NCI-H1105 (cell line): ENCODE measurements around the gene ATP6V0B.

Source experiments
- DNase-seq: peaks from one replicate; lab custom pipeline; 2025; lab: John Stamatoyannopoulos, UW

ATP6V0B gene

DNA sequence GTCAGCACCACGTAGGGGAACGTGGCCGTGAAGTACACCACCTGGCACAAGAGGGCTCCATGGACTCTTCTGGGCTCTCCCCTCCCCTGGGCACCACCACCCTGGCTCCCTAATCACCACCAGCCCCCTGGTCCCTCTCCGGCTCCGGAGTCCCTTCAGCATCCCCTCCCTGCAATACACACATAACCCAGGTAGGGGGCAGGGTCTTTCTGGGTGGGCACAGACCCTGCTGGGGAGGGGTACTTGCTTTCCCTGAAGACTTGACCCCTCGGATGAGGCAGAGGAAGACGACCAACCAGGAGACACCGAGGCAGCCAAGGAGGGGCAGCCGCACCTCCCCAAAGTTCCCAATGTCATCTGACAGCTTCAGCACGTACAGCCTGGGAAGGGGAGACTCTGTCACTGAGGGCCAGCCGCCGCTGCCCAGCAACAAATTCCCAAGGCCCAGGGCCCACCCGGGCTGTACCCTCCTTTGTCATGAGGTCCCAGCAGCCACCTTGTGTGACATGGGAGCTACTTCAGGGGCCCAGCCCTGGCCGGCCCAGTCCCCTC, 27.9 kb downstream of the ATP6V0B start:
- no peak for DNase-seq

DNA sequence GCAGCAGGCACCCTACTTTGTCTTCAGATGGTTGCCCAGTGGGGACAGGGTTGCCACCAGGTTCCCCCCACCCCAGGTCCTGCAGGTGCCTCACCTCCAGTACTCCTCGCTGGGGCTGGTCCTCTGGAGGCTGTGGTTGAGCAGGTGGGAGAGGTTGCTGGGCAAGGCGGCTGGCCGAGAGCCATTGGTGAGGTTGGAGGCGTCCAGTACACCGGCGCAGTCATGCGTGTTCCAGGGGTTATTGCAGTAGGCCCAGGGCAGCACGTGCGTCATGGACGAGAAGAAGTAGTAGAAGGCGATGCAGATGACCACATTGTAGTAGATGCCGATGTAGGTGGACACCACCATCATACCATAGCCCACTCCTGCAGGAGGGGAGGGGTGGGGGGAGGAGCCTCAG, 33.5 kb downstream of the ATP6V0B start:
- DNase-seq: no peak

DNA sequence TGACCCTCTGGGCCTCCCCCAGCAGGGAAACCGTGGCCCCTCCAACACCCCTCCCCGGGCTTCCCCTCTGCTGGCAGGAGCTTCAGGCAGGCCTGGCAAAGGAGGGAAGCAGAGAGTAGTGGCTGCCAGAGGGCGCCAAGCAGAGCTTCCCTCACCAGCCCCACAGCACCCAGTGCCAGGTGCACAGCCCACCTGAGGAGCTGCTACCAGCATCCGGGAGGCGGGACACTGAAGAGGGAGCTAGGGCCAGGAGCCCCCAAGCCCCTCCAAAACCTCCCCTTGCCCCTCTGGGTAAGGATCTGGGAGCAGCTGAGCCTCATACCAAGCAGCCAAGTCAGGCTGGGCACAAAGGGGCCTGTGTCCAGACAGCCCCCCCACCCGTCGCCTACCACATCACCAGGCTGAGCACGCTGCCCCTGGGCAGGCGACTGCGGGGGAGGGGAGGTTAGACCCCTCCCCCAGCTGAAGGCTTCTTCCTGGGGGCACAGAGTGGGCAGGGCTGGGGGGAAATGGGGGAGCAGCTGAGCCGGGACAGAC, 36.2 kb downstream of the ATP6V0B start:
- no peak for DNase-seq

DNA sequence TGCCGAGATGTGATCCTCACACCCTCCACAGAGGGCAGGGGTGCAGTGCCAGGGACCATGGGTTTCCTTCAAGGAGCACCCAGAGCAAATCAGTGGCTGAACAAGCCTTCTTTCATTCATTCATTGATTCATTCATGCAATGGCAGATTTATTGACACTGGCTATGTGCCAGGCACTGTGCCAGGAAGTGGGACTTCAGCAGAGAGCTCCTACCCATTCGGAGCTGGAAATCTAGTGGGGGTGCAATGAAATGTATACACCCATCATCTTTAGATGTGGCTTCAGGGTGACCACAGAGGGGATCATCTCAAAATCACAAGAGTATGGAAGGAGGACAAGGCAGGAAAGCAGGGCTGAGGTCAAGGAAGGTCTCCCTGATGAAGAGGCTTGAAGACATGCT, 37.6 kb downstream of the ATP6V0B start:
- no peak for DNase-seq

GRCh38 chr1:44012941-44013609, 38.3 kb downstream of the ATP6V0B start:
- no peak for DNase-seq

- DNase-seq: no peak
Measured at GRCh38 chr1:44013949-44014348, 39.2 kb downstream of the ATP6V0B start.

GRCh38 chr1:44014365-44015104, 39.8 kb downstream of the ATP6V0B start:
- DNase-seq: no peak

- no peak for DNase-seq
Measured at GRCh38 chr1:44015206-44015605, 40.4 kb downstream of the ATP6V0B start.

DNA sequence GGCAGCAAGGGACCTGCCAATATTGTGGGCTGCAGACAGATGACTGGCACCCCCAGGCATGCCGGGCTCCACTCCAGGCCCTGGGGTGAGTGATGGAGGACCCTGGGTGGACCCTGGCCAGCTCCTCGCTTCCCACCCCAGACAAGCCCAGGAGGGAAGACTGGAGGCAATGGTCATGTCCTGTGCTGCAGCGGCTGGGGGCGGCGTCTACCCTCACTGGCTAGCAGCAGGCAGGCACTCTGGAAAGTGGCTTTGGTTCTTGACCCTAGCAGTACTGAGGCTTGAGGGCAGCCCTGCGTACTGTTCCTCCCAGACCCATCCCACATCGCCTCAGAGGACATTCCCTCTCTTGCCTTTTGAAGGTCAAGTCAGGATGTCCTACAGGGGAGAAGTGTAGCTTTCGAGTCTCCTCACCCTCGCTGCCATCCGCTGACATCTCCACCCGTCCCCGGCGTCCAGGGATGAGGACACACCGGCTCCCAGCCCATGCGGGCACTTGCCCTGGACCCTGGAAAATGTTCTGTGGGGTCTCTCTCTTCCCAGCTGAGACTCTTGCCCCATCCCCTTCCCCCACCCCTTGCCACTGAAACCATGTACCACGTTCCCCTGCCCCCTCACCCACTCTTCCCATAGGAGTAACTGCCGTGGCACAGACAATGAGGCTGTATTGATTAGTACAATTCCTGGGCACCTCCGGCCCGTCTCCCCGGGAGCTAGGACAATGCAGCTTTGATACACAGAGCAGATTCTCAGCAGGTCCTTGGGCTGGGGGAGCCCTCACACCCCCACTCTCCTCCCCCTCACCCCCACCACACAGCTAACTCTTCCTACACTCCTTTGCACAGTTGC, 41.5 kb downstream of the ATP6V0B start:
- DNase-seq: no peak

DNA sequence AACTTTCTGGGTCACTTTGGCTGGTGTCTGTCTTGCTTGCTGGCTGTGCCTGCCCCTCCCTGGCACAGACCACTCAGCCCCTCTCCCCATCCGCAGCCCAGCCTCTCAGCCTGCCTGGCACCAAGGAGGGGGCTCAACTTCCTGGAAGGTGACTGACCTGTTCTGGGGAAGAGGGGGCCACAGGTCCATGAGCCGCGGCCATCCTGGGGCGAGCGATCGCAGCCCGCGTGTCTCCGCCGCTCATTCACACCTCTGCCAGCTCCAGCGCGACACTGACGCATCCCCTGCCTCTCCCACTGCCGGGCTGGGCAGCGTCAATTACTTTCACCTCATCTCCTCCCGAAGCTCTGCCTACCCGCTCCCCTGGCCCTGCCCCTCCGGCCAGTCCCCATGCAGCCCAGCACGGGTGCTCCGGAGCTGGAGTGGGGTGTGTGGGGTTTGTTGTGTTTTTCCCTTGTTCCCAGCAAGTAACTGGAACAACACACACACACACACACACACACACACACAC, 42.2 kb downstream of the ATP6V0B start:
- no peak for DNase-seq

- no peak for DNase-seq
Measured at GRCh38 chr1:44019466-44019948, 44.7 kb downstream of the ATP6V0B start.

DNA sequence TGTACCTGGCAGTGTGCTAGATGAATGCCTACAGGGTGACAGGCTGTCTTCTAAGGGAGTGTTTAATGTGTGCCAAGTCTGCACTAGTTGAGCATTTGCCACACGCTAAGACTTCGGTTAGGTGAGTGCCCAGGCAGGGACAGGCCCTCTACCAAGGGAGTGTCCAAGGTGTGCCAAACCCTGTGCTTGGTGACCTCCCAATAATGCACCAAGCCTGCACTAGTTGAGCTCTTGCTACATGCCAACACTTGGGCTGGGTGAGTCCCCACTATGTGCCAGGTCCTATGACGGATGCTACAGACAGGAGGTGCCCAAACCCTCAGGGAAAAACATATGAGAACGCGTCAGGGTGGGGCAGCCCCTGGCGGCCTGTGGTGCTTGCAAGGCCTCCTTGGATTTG, 45.7 kb downstream of the ATP6V0B start:
- DNase-seq: no peak

DNA sequence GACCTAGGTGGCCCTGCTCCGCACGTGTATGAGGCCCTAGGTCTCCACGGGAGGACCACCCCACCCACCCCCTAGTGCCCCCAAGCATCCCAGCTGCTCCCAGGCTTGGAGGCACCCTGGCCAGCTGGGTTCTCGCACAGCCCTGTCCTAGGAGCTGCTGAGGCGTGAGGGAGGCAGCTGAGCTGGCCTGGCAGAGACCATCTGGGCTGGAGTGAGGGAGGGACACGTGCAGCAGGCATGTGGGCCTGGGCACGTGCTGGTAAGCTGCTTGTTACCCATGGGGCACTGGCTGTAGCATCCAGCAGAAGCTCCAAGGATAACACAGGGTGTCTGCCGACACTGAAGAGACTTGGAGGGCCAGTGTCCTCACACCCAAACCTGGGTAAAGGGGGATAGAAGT, 46.4 kb downstream of the ATP6V0B start:
- no peak for DNase-seq

- DNase-seq: no peak
Measured at GRCh38 chr1:44021581-44022321, 47.0 kb downstream of the ATP6V0B start.

GRCh38 chr1:44024031-44024902, 49.5 kb downstream of the ATP6V0B start:
- no peak for DNase-seq

DNA sequence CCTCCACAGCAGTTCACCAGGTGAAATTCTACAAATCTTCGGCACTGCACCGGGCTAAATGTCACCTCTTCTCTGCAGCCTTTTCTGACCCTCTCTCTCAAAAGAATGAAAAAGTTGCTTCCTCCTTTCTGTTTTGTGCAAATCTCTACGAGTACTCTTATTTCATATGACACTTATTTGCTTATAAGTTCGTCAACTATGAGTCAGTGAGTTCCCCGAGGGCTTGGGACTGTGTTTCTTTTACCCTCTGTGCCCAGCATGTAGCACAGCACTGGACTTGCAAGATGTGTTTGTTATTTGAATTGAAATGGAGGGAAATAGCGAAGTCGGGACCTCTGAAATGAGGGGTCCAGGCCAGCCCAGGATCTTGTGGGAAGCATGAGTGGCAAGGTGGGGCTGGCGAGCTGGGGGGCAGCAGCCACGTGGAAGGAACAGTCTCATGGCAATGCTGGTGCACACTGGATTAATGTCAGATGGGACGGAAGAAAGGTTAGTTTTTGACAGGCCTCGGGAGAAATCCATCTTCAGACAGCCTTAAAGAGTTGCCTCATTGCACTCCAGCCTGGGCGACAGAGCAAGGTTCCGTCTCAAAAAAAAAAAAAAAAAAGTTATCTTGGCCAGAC, 50.3 kb downstream of the ATP6V0B start:
- no peak for DNase-seq

- DNase-seq: no peak
Measured at GRCh38 chr1:44025816-44026215, 51.1 kb downstream of the ATP6V0B start.

GRCh38 chr1:44027320-44027719, 52.6 kb downstream of the ATP6V0B start:
- no peak for DNase-seq
